Liver (tissue), 3 donors: ENCODE results near the gene ACTN2.

ENCODE experiments used
- CTCF ChIP-seq: fragments of 150-350 bp; IDR thresholded peaks from 2 replicates; pipeline ENCODE4 v1.5.1; 2017; ENCODE audit warnings: improper control_type of control experiment, low read depth, low read length; ENCODE audit not compliant: missing input control
- MAX ChIP-seq: IDR thresholded peaks from 2 replicates; pipeline ENCODE4 v1.6.1; 2016; ENCODE audit warnings: antibody characterized with exemption
- TAF1 ChIP-seq: conservative IDR thresholded peaks from 2 replicates; pipeline ENCODE4 v1.6.1; 2016; ENCODE audit warnings: antibody characterized with exemption, mild to moderate bottlenecking
- donor health status: healthy.
- donor health status: healthy.

- TF ChIP-seq CTCF (no peak), TAF1 (no peak), MAX (no peak)
Measured at GRCh38 chr1:236663934-236664333, 22.4 kb upstream of the ACTN2 start.
